WTC11 (cell line): ENCODE measurements around the gene SYT1.
A peak's percentile ranks its signal among the peaks of the same experiment; 100 is the strongest.

Experiments used
- CTCF ChIP-seq: fragments of 200-600 bp; IDR thresholded peaks from 2 replicates; pipeline ENCODE4 v1.8.0; 2022; ENCODE audit warnings: antibody characterized with exemption
- TEAD4 ChIP-seq: sonication (generic); formaldehyde crosslinking; IDR thresholded peaks from 2 replicates; pipeline ENCODE4 v1.8.0; 2022; ENCODE audit warnings: mild to moderate bottlenecking, missing genetic modification reagents
- USF1 ChIP-seq: sonication (generic); formaldehyde crosslinking; IDR thresholded peaks from 2 replicates; pipeline ENCODE4 v1.8.0; 2022; ENCODE audit warnings: mild to moderate bottlenecking, missing genetic modification reagents
- TF ChIP-seq, protein P1 (sequence below): sonication (generic); formaldehyde crosslinking; conservative IDR thresholded peaks from 2 replicates; pipeline ENCODE4 v1.8.1; 2022; ENCODE audit warnings: mild to moderate bottlenecking, missing genetic modification reagents
- TF ChIP-seq, protein P2 (sequence below): sonication (generic); formaldehyde crosslinking; IDR thresholded peaks from 2 replicates; pipeline ENCODE4 v1.8.0; 2022; ENCODE audit warnings: mild to moderate bottlenecking, missing genetic modification reagents

DNA sequence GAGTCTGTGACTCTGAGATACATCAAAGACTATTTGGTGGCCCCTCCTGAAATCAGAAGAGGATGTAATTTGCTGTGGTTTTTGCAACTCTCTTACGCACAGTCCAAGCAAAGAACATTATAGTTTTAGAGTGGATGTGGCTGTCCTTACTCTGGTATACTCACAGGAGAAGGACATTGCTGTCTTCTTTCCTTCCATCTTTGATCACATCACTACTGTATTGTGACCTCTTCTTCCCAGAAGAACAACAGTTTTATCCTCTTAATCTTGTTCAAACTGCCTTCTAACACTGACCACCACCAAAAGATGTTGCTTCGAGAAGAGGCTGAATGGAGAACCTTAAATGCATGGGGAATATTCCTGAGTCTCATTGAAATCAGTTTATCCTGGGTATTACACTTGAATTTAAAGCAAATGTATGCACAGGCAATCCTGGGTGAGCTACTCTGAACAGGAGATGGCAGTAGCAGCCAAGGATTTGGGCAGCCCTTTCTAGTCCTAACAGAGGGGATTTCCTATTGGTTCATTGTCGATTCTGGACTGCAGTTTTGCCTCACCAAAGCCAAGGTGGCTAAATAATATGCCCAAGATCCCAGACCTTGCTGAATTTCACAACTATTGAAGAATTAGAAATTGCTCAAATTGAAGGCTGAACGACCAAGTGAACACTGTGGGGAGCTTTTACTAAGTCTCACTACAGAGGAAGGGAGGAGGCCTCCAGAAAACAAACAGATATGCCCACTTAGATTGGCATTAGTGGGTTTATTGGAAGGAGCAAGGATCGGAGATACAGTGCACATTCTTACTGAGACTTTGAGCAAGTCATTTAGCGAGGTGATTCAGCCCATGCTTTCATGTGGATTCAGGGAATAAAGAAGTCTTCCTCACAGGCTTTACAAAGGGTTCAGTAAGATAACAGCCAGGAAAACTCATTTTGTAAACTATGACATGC lies 543.4 kb downstream of the SYT1 start:
- 0 out of 2 replicates have a peak, but pooled peaks have one; percentile 27 for TF ChIP-seq CTCF
- TF ChIP-seq USF1 (CRISPR knock-in tag) = no peak
- TF ChIP-seq TEAD4 (CRISPR knock-in tag) = no peak
- TF ChIP-seq, protein P1, sequence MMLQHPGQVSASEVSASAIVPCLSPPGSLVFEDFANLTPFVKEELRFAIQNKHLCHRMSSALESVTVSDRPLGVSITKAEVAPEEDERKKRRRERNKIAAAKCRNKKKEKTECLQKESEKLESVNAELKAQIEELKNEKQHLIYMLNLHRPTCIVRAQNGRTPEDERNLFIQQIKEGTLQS (CRISPR knock-in tag) = no peak
- TF ChIP-seq, protein P2, sequence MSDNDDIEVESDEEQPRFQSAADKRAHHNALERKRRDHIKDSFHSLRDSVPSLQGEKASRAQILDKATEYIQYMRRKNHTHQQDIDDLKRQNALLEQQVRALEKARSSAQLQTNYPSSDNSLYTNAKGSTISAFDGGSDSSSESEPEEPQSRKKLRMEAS (CRISPR knock-in tag) = no peak
